Brain microvascular endothelial cell (primary cell): Measurements from ENCODE around the gene B4GAT1.

Source experiments
- DNase-seq: peaks from one replicate; pipeline ENCODE4 v3.0.0-alpha.2; 2020
- H3K27ac ChIP-seq: fragments of 250-450 bp; sonication (Bioruptor Pico); 2 replicates; pipeline ENCODE4 v1.5.1; 2020; ENCODE audit warnings: mild to moderate bottlenecking, moderate library complexity
- H3K27me3 ChIP-seq: fragments of 250-450 bp; sonication (Bioruptor Pico); replicated peaks from 2 replicates; pipeline ENCODE4 v1.5.1; 2020; ENCODE audit warnings: mild to moderate bottlenecking
- H3K36me3 ChIP-seq: fragments of 250-450 bp; sonication (Bioruptor Pico); replicated peaks from 2 replicates; pipeline ENCODE4 v1.5.1; 2020; ENCODE audit warnings: mild to moderate bottlenecking
- H3K4me3 ChIP-seq: 2 replicates; pipeline ENCODE4 v1.5.1; 2011; ENCODE audit warnings: low read depth, mild to moderate bottlenecking, control low read depth, low read length, moderate library complexity
- in situ Hi-C: cut with HindIII; loops from 2 replicates; pipeline ENCODE4 v1.10.0; 2017; ENCODE audit warnings: low sequenced_read_pairs, low pct_ligation_motif_present
- TF ChIP-seq, protein P1 (sequence below): IDR thresholded peaks from 2 replicates; pipeline ENCODE4 v1.5.1; 2011; ENCODE audit warnings: low read depth, mild to moderate bottlenecking, moderate library complexity, low read length, control low read depth, inconsistent platforms; ENCODE audit errors: missing control alignments

B4GAT1 gene

DNA sequence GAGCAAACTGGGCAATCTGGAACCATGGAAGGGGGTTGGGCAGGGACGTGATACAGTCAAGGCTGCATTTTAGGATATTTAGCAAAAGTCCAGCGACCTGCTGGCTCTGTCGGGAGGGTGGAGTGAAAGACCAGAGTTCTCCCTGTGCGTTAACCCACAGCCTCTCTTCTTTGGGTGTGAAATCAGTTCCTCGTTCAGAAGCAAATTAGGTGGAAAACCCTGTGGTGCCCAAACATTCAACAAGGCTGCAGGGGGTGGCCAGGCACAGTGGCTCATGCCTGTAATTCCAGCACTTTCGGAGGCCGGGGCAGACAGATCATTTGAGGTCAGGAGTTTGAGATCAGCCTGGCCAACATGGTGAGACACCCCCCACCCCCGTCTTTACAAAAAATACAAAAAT lies 49.8 kb downstream of the B4GAT1 start:
- peaks cover 6% of the 10 kb centered on the region for H3K27me3 ChIP-seq
- no peaks in the 10 kb centered on the region for H3K36me3 ChIP-seq
- no peak overlapping the region for H3K27ac ChIP-seq
- in situ Hi-C loops = no loop called here
- no peak overlapping the region for H3K4me3 ChIP-seq
- no peak for DNase-seq
- TF ChIP-seq, protein P1, sequence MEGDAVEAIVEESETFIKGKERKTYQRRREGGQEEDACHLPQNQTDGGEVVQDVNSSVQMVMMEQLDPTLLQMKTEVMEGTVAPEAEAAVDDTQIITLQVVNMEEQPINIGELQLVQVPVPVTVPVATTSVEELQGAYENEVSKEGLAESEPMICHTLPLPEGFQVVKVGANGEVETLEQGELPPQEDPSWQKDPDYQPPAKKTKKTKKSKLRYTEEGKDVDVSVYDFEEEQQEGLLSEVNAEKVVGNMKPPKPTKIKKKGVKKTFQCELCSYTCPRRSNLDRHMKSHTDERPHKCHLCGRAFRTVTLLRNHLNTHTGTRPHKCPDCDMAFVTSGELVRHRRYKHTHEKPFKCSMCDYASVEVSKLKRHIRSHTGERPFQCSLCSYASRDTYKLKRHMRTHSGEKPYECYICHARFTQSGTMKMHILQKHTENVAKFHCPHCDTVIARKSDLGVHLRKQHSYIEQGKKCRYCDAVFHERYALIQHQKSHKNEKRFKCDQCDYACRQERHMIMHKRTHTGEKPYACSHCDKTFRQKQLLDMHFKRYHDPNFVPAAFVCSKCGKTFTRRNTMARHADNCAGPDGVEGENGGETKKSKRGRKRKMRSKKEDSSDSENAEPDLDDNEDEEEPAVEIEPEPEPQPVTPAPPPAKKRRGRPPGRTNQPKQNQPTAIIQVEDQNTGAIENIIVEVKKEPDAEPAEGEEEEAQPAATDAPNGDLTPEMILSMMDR = no peak
